ENCODE data around the gene PAFAH1B2.
"Not testable (repeated sequence)": the region's sequence is repeated elsewhere in the genome, so short reads cannot be mapped to it uniquely, and the experiment has no call there.

Gene PAFAH1B2

GRCh38 chr11:117107701-117108590 lies 36.1 kb upstream of the PAFAH1B2 start:
- Histone ChIP-seq H3K9ac (ENCODE audit: low read length) (no peak overlapping the region), H3K36me3 (ENCODE audit: control insufficient read depth, insufficient read depth, low read length) (no peaks in the 10 kb centered on the region), H3K4me1 (ENCODE audit: control insufficient read depth, insufficient read depth, low read length) (no peaks in the 10 kb centered on the region), H3K9me3 (ENCODE audit: control insufficient read depth, insufficient read depth, low read depth, low read length) (no peaks in the 10 kb centered on the region), H3K27me3 (ENCODE audit: control insufficient read depth, insufficient read depth, low read length) (no peaks in the 10 kb centered on the region), H3K27ac (ENCODE audit: low read depth, low read length) (no peak overlapping the region), H3K4me3 (ENCODE audit: low read depth, low read length) (no peak overlapping the region)

- no peak overlapping the region for H3K9ac ChIP-seq (ENCODE audit: low read length)
- no peaks in the 10 kb centered on the region for H3K9me3 ChIP-seq (ENCODE audit: control insufficient read depth, insufficient read depth, low read depth, low read length)
- H3K36me3 ChIP-seq (ENCODE audit: control insufficient read depth, insufficient read depth, low read length) = no peaks in the 10 kb centered on the region
- no peaks in the 10 kb centered on the region for H3K4me1 ChIP-seq (ENCODE audit: control insufficient read depth, insufficient read depth, low read length)
- no peaks in the 10 kb centered on the region for H3K27me3 ChIP-seq (ENCODE audit: control insufficient read depth, insufficient read depth, low read length)
- H3K27ac ChIP-seq (ENCODE audit: low read depth, low read length) = no peak overlapping the region
- no peak overlapping the region for H3K4me3 ChIP-seq (ENCODE audit: low read depth, low read length)
These were observed 33.7 kb upstream of the PAFAH1B2 start for GRCh38 chr11:117110294-117110950.

GRCh38 chr11:117112497-117112896 lies 31.6 kb upstream of the PAFAH1B2 start:
- not testable (repeated sequence) for H3K4me3 ChIP-seq (ENCODE audit: low read depth, low read length); H3K9ac ChIP-seq (ENCODE audit: low read length); H3K4me1 ChIP-seq (ENCODE audit: control insufficient read depth, insufficient read depth, low read length); H3K27me3 ChIP-seq (ENCODE audit: control insufficient read depth, insufficient read depth, low read length); H3K36me3 ChIP-seq (ENCODE audit: control insufficient read depth, insufficient read depth, low read length); H3K27ac ChIP-seq (ENCODE audit: low read depth, low read length); H3K9me3 ChIP-seq (ENCODE audit: control insufficient read depth, insufficient read depth, low read depth, low read length)

GRCh38 chr11:117112939-117113338 lies 31.1 kb upstream of the PAFAH1B2 start:
- H3K4me1 ChIP-seq (ENCODE audit: control insufficient read depth, insufficient read depth, low read length); H3K27me3 ChIP-seq (ENCODE audit: control insufficient read depth, insufficient read depth, low read length); H3K4me3 ChIP-seq (ENCODE audit: low read depth, low read length); H3K27ac ChIP-seq (ENCODE audit: low read depth, low read length); H3K9ac ChIP-seq (ENCODE audit: low read length); H3K9me3 ChIP-seq (ENCODE audit: control insufficient read depth, insufficient read depth, low read depth, low read length); H3K36me3 ChIP-seq (ENCODE audit: control insufficient read depth, insufficient read depth, low read length): not testable (repeated sequence)

- H3K4me3 ChIP-seq (ENCODE audit: low read depth, low read length) = no peak overlapping the region
- H3K36me3 ChIP-seq (ENCODE audit: control insufficient read depth, insufficient read depth, low read length) = no peaks in the 10 kb centered on the region
- H3K27me3 ChIP-seq (ENCODE audit: control insufficient read depth, insufficient read depth, low read length) = no peaks in the 10 kb centered on the region
- no peaks in the 10 kb centered on the region for H3K9me3 ChIP-seq (ENCODE audit: control insufficient read depth, insufficient read depth, low read depth, low read length)
- H3K9ac ChIP-seq (ENCODE audit: low read length) = no peak overlapping the region
- no peaks in the 10 kb centered on the region for H3K4me1 ChIP-seq (ENCODE audit: control insufficient read depth, insufficient read depth, low read length)
- H3K27ac ChIP-seq (ENCODE audit: low read depth, low read length) = no peak overlapping the region
These were observed 26.4 kb upstream of the PAFAH1B2 start for GRCh38 chr11:117117681-117118080.

GRCh38 chr11:117121176-117121575 lies 22.9 kb upstream of the PAFAH1B2 start:
- Histone ChIP-seq H3K4me3 (ENCODE audit: low read depth, low read length) (no peak overlapping the region), H3K27me3 (ENCODE audit: control insufficient read depth, insufficient read depth, low read length) (no peaks in the 10 kb centered on the region), H3K36me3 (ENCODE audit: control insufficient read depth, insufficient read depth, low read length) (no peaks in the 10 kb centered on the region), H3K9ac (ENCODE audit: low read length) (no peak overlapping the region), H3K9me3 (ENCODE audit: control insufficient read depth, insufficient read depth, low read depth, low read length) (no peaks in the 10 kb centered on the region), H3K27ac (ENCODE audit: low read depth, low read length) (no peak overlapping the region), H3K4me1 (ENCODE audit: control insufficient read depth, insufficient read depth, low read length) (no peaks in the 10 kb centered on the region)

GRCh38 chr11:117122556-117122955 lies 21.5 kb upstream of the PAFAH1B2 start:
- Histone ChIP-seq H3K4me3 (ENCODE audit: low read depth, low read length) (no peak overlapping the region), H3K27ac (ENCODE audit: low read depth, low read length) (no peak overlapping the region), H3K9ac (ENCODE audit: low read length) (no peak overlapping the region), H3K27me3 (ENCODE audit: control insufficient read depth, insufficient read depth, low read length) (peaks cover 3% of the 10 kb centered on the region; the same call in 1 of the 2 replicates), H3K4me1 (ENCODE audit: control insufficient read depth, insufficient read depth, low read length) (no peaks in the 10 kb centered on the region), H3K9me3 (ENCODE audit: control insufficient read depth, insufficient read depth, low read depth, low read length) (no peaks in the 10 kb centered on the region), H3K36me3 (ENCODE audit: control insufficient read depth, insufficient read depth, low read length) (no peaks in the 10 kb centered on the region)

- no peaks in the 10 kb centered on the region for H3K36me3 ChIP-seq (ENCODE audit: control insufficient read depth, insufficient read depth, low read length)
These were observed 17.7 kb upstream of the PAFAH1B2 start for GRCh38 chr11:117126223-117126965.

GRCh38 chr11:117127171-117127901 lies 16.8 kb upstream of the PAFAH1B2 start:
- Histone ChIP-seq H3K4me3 (ENCODE audit: low read depth, low read length) (no peak overlapping the region), H3K9me3 (ENCODE audit: control insufficient read depth, insufficient read depth, low read depth, low read length) (no peaks in the 10 kb centered on the region), H3K36me3 (ENCODE audit: control insufficient read depth, insufficient read depth, low read length) (no peaks in the 10 kb centered on the region), H3K9ac (ENCODE audit: low read length) (no peak overlapping the region), H3K27me3 (ENCODE audit: control insufficient read depth, insufficient read depth, low read length) (peaks cover 3% of the 10 kb centered on the region; the same call in 1 of the 2 replicates), H3K27ac (ENCODE audit: low read depth, low read length) (no peak overlapping the region), H3K4me1 (ENCODE audit: control insufficient read depth, insufficient read depth, low read length) (no peaks in the 10 kb centered on the region)

More at GRCh38 chr11:117126223-117126965, 17.7 kb upstream of the PAFAH1B2 start:
- no peaks in the 10 kb centered on the region for H3K4me1 ChIP-seq (ENCODE audit: control insufficient read depth, insufficient read depth, low read length)
- peaks cover 3% of the 10 kb centered on the region; the same call in 1 of the 2 replicates for H3K27me3 ChIP-seq (ENCODE audit: control insufficient read depth, insufficient read depth, low read length)
- no peak overlapping the region for H3K4me3 ChIP-seq (ENCODE audit: low read depth, low read length)
- H3K9me3 ChIP-seq (ENCODE audit: control insufficient read depth, insufficient read depth, low read depth, low read length) = no peaks in the 10 kb centered on the region
- no peak overlapping the region for H3K9ac ChIP-seq (ENCODE audit: low read length)
- no peak overlapping the region for H3K27ac ChIP-seq (ENCODE audit: low read depth, low read length)

GRCh38 chr11:117128289-117128688 lies 15.8 kb upstream of the PAFAH1B2 start:
- Histone ChIP-seq H3K9ac (ENCODE audit: low read length) (no peak overlapping the region), H3K4me3 (ENCODE audit: low read depth, low read length) (no peak overlapping the region), H3K4me1 (ENCODE audit: control insufficient read depth, insufficient read depth, low read length) (no peaks in the 10 kb centered on the region), H3K9me3 (ENCODE audit: control insufficient read depth, insufficient read depth, low read depth, low read length) (no peaks in the 10 kb centered on the region), H3K36me3 (ENCODE audit: control insufficient read depth, insufficient read depth, low read length) (no peaks in the 10 kb centered on the region), H3K27ac (ENCODE audit: low read depth, low read length) (no peak overlapping the region), H3K27me3 (ENCODE audit: control insufficient read depth, insufficient read depth, low read length) (peaks cover 3% of the 10 kb centered on the region; the same call in 1 of the 2 replicates)
